Endothelial cell of umbilical vein (primary cell): ENCODE data around the gene CNNM2. TPM values are rescaled to one million over a fixed set of nuclear protein-coding genes. Genes with fewer than 3 reads are reported as not detected.

ENCODE experiments used
- BruUV-seq: library from RNA; stranded (reverse); fragments of 400-500 nt; replicated peaks from 2 replicates; lab custom pipeline; 2021; lab: Mats Ljungman, UMichigan
- CTCF ChIA-PET: fragments of 300-600, 350-600 bp; sonication (Branson Sonifier 250); formaldehyde crosslinking; loops from one replicate; lab custom pipeline; 2021; ENCODE audit warnings: antibody characterized with exemption, inconsistent platforms; lab: Charles Lee
- POLR2A ChIA-PET: fragments of 300-600, 350-600 bp; sonication (Branson Sonifier 250); formaldehyde crosslinking; loops from one replicate; lab custom pipeline; 2021; ENCODE audit warnings: antibody characterized with exemption, inconsistent platforms; lab: Charles Lee
- DNase-seq: peaks from one replicate; pipeline ENCODE4 v3.0.0-alpha.2; 2011; ENCODE audit warnings: low read depth, low spot score
- FAIRE-seq: peaks from 2 replicates; lab custom pipeline; 2011; peaks lifted over from hg19 to GRCh38; lab: Jason Lieb, UNC
- H2AFZ ChIP-seq: 2 replicates; pipeline ENCODE4 v1.6.0; 2012; ENCODE audit warnings: low read depth, low read length, control low read depth, inconsistent platforms
- H3K27ac ChIP-seq: 2 replicates; pipeline ENCODE4 v1.5.1; 2011; ENCODE audit warnings: low read depth, mild to moderate bottlenecking, control low read depth, low read length, moderate library complexity; ENCODE audit not compliant: insufficient read depth
- H3K27me3 ChIP-seq, 2 experiments: 2 replicates each; pipeline versions ENCODE4 v1.6.0 to v1.6.1; 2011; ENCODE audit warnings: low read length in 2 of 2, mixed read lengths in 1 of 2; ENCODE audit not compliant: control insufficient read depth in 2 of 2, insufficient read depth in 2 of 2
- H3K36me3 ChIP-seq, 2 experiments: 2 replicates in 1 of 2; 3 replicates in 1 of 2; pipeline ENCODE4 v1.5.1; 2011; ENCODE audit warnings: low read length in 2 of 2, mild to moderate bottlenecking in 1 of 2, moderate library complexity in 1 of 2; ENCODE audit not compliant: control insufficient read depth in 2 of 2, insufficient read depth in 2 of 2; ENCODE audit errors: extremely low read depth in 1 of 2
- H3K4me1 ChIP-seq: 3 replicates; pipeline ENCODE4 v1.5.1; 2011; ENCODE audit warnings: mild to moderate bottlenecking, low read length; ENCODE audit not compliant: control insufficient read depth, insufficient read depth; ENCODE audit errors: extremely low read depth
- H3K4me2 ChIP-seq: 2 replicates; pipeline ENCODE4 v1.6.1; 2011; ENCODE audit warnings: low read length, control low read depth, mixed read lengths; ENCODE audit not compliant: insufficient read depth
- H3K4me3 ChIP-seq, 3 experiments: fragments of 200-600 bp in 1 of 3; sonication (generic), shearing (Covaris generic) in 1 of 3; replicated peaks in 1 of 3; 2 replicates each; pipeline ENCODE4 v1.5.1; 2011 to 2016; ENCODE audit warnings: control low read depth in 3 of 3, low read length in 3 of 3, mild to moderate bottlenecking in 2 of 3, inconsistent platforms in 1 of 3, low read depth in 1 of 3, moderate library complexity in 1 of 3; ENCODE audit not compliant: insufficient read depth in 1 of 3
- H3K79me2 ChIP-seq: 2 replicates; pipeline ENCODE4 v1.6.0; 2012; ENCODE audit warnings: low read length, inconsistent platforms; ENCODE audit not compliant: control insufficient read depth, insufficient read depth
- H3K9ac ChIP-seq: replicated peaks from 2 replicates; pipeline ENCODE3; 2011; ENCODE audit warnings: low read length, control low read depth; ENCODE audit not compliant: insufficient read depth; ENCODE audit errors: extremely low read depth
- H3K9me1 ChIP-seq: replicated peaks from 3 replicates; pipeline ENCODE4 v1.6.0; 2011; ENCODE audit warnings: mild to moderate bottlenecking, low read length; ENCODE audit not compliant: control insufficient read depth, insufficient read depth; ENCODE audit errors: extremely low read depth
- H3K9me3 ChIP-seq: replicated peaks from 2 replicates; pipeline ENCODE4 v1.5.1; 2012; ENCODE audit warnings: low read length, inconsistent platforms; ENCODE audit not compliant: control insufficient read depth, insufficient read depth
- H4K20me1 ChIP-seq: replicated peaks from 2 replicates; pipeline ENCODE3; 2011; ENCODE audit warnings: mild to moderate bottlenecking, low read length; ENCODE audit not compliant: control insufficient read depth, insufficient read depth; ENCODE audit errors: extremely low read depth
- CTCF ChIP-seq, 2 donors: IDR thresholded peaks; 1 replicate in 1 of 2; 2 replicates in 1 of 2; pipeline ENCODE4 v1.5.1; 2011; ENCODE audit warnings: low read length in 2 of 2, mild to moderate bottlenecking in 2 of 2, moderate library complexity in 2 of 2, control low read depth in 1 of 2, inconsistent platforms in 1 of 2, low read depth in 1 of 2; ENCODE audit not compliant: insufficient read depth in 1 of 2; ENCODE audit errors: extremely low read depth in 1 of 2
- EZH2 ChIP-seq: IDR thresholded peaks from 2 replicates; pipeline ENCODE4 v1.6.1; 2012; ENCODE audit warnings: borderline replicate concordance, low read depth, mild to moderate bottlenecking, moderate library complexity, low read length, inconsistent platforms; ENCODE audit not compliant: severe bottlenecking
- FOS ChIP-seq: IDR thresholded peaks from 2 replicates; pipeline ENCODE4 v1.6.1; 2011; ENCODE audit warnings: mild to moderate bottlenecking, low read length, moderate library complexity, borderline replicate concordance; ENCODE audit not compliant: insufficient read depth
- GATA2 ChIP-seq: IDR thresholded peaks from 2 replicates; pipeline ENCODE4 v1.7.0; 2011; ENCODE audit warnings: low read depth, mild to moderate bottlenecking, moderate library complexity, mixed read lengths, low read length; ENCODE audit not compliant: insufficient read length, insufficient read depth
- JUN ChIP-seq: IDR thresholded peaks from 2 replicates; pipeline ENCODE4 v1.6.1; 2011; ENCODE audit warnings: borderline replicate concordance, low read depth; ENCODE audit not compliant: insufficient read length, insufficient read depth
- MAX ChIP-seq: IDR thresholded peaks from 2 replicates; pipeline ENCODE4 v1.6.1; 2011; ENCODE audit not compliant: insufficient read depth, insufficient read length
- MYC ChIP-seq: IDR thresholded peaks from one replicate; pipeline ENCODE4 v1.6.1; 2011; ENCODE audit warnings: mild to moderate bottlenecking, low read depth, low read length
- POLR2A ChIP-seq: IDR thresholded peaks from 2 replicates; pipeline ENCODE4 v1.6.1; 2012; ENCODE audit warnings: low read depth, mild to moderate bottlenecking, control low read depth, low read length
- POLR2AphosphoS5 ChIP-seq: IDR thresholded peaks from 2 replicates; pipeline ENCODE4 v1.6.1; 2012; ENCODE audit warnings: low read depth, mild to moderate bottlenecking, control low read depth, low read length, moderate library complexity; ENCODE audit not compliant: insufficient read depth
- dilution Hi-C: fragments of 300-500 bp; cut with MboI; formaldehyde crosslinking; loops from one replicate; pipeline ENCODE4 v1.15.0; 2019; ENCODE audit warnings: low sequenced_read_pairs; ENCODE audit not compliant: extremely low pct_ligation_motif_present
- intact Hi-C: fragments of 100-400 bp; cut with micrococcal nuclease; formaldehyde crosslinking; loops from one replicate; pipeline ENCODE4 v1.10.0; 2022
- polyA plus RNA-seq, 4 experiments: library from polyadenylated mRNA; depleted of rRNA in 3 of 4; stranded (reverse) in 3 of 4; unstranded in 1 of 4; fragments of >200 nt; gene quantifications; 2 replicates each; pipeline versions ENCODE4 v1.2.1 to v1.2.3, GENCODE V29; 2011 to 2012; ENCODE audit warnings: missing spikeins in 1 of 4
- total RNA-seq: library from RNA; stranded (reverse); gene quantifications from 2 replicates; pipeline ENCODE4 v1.2.3, GENCODE V29; 2021

The CNNM2 gene
- total and polyA plus RNA-seq, 2 donors (not counting 3 experiments of a cell fraction or from before 2014, with no cell fraction given) = 1.9 to 3.0 TPM

- Histone ChIP-seq H3K27ac (no peak overlapping the region), H3K4me3 (no peak overlapping the region), H3K79me2 (no peaks in the 10 kb centered on the region), H3K27me3 (peaks cover 0 to 1% of the 10 kb centered on the region in 2 experiments), H2AFZ (no peak overlapping the region), H3K9me3 (no peaks in the 10 kb centered on the region), H3K4me2 (no peak overlapping the region), H3K9me1 (no peaks in the 10 kb centered on the region), H3K4me1 (no peaks in the 10 kb centered on the region), H3K36me3 (no peaks in the 10 kb centered on the region), H4K20me1 (no peaks in the 10 kb centered on the region), H3K9ac (no peak overlapping the region)
- POLR2A ChIA-PET = no interaction called here
- BruUV-seq = no TSS peak
- CTCF ChIA-PET = no interaction called here
- FAIRE-seq = no peak
- DNase-seq = no peak
- intact Hi-C loops = no loop called here
- TF ChIP-seq MAX (no peak), GATA2 (no peak), POLR2A (no peak), MYC (no peak), CTCF (IDR thresholded peaks at IDR 0.05; ENCODE audit: extremely low read depth in 1 of 2, insufficient read depth in 1 of 2, low read depth in 1 of 2, low read length in 2 of 2) (no peak), POLR2AphosphoS5 (no peak), FOS (no peak), EZH2 (no peak), JUN (no peak)
- dilution Hi-C loops = no loop called here
Measured at GRCh38 chr10:102982296-102982695, 64.2 kb downstream of the CNNM2 start.
